Psoas muscle (tissue), 8 donors: ENCODE measurements around the gene LRRC4B. TPM values are rescaled to one million over a fixed set of nuclear protein-coding genes. Genes with fewer than 3 reads are reported as not detected.

ENCODE experiments used
- ATAC-seq, 4 donors: fragments of 200-7000 bp; cut with Tn5 transposase; one replicate each; pipeline ENCODE4 v1.9.1; 2020; ENCODE audit warnings: moderate library complexity in 3 of 4, mild to moderate bottlenecking in 2 of 4
- DNase-seq, 2 donors: peaks; one replicate each; pipeline ENCODE4 v3.0.0-alpha.2; 2020
- H3K27ac ChIP-seq: fragments of 200-600 bp; one replicate; pipeline ENCODE4 v1.8.0; 2022
- H3K27me3 ChIP-seq, 3 donors: fragments of 200-600 bp in 1 of 3; one replicate each; pipeline versions ENCODE4 v1.6.1 to v1.8.0; 2013 to 2022; ENCODE audit warnings: low read length in 2 of 3, mild to moderate bottlenecking in 2 of 3, moderate library complexity in 1 of 3; ENCODE audit not compliant: insufficient read depth in 3 of 3
- H3K36me3 ChIP-seq, 2 donors: fragments of 200-600 bp in 1 of 2; one replicate each; pipeline versions ENCODE4 v1.6.1 to v1.8.0; 2013 to 2022; ENCODE audit warnings: low read depth in 1 of 2, mild to moderate bottlenecking in 1 of 2, moderate library complexity in 1 of 2; ENCODE audit not compliant: insufficient read depth in 1 of 2
- H3K4me1 ChIP-seq: fragments of 200-600 bp; one replicate; pipeline ENCODE4 v1.8.0; 2022
- H3K4me3 ChIP-seq: fragments of 200-600 bp; one replicate; pipeline ENCODE4 v1.8.0; 2022; ENCODE audit warnings: mild to moderate bottlenecking
- H3K9me3 ChIP-seq: fragments of 200-600 bp; one replicate; pipeline ENCODE4 v1.8.0; 2022
- CTCF ChIP-seq: fragments of 200-600 bp; IDR thresholded peaks from one replicate; pipeline ENCODE4 v1.8.0; 2022; ENCODE audit warnings: antibody characterized with exemption
- WGBS, 3 donors: extraction: QIAGEN DNeasy Blood & Tissue Kit; methylation state at CpG; one replicate each; pipeline versions ENCODE4 v1.1.6 to v1.1.7; 2013; 5-methylcytosine and 5-hydroxymethylcytosine counted together
- intact Hi-C, 2 donors: fragments of 100-400 bp; cut with DNase I; formaldehyde crosslinking; loops; one replicate each; pipeline versions ENCODE4 v1.11.0 to v1.14.2; 2022
- polyA plus RNA-seq, 3 donors: library from polyadenylated mRNA; stranded (reverse); fragments of 200-250 nt; gene quantifications; one replicate each; pipeline ENCODE4 v1.2.3, GENCODE V29; 2013
- total RNA-seq, 4 donors: library from RNA; stranded (reverse); fragmentation: NEBNext Ultra II Directional in 2 of 4; extraction: Animal tissue kit (Norgen Biotek cat#: 25700) in 2 of 4; gene quantifications; one replicate each; pipeline versions ENCODE4 v1.2.1 to v1.2.4, GENCODE V29; 2021 to 2023
- donor health status: healthy with polysubstance abuse.
- donor health status: DM: no; HTN: no; CAD: no; lungs with moderate emphysema.
- donor health status: Bipolar disorder and iron deficiency.
- donor health status: healthy.
- donor health status: DM: yes; HTN: yes; CAD: no.
- donor health status: DM: no; HTN: no; CAD: no.
- donor health status: DM: no; HTN: no; CAD: no.
- donor health status: DM: yes; HTN: yes; CAD: no.

LRRC4B gene
- total and polyA plus RNA-seq, 7 donors, result 0.04 to 1.0 (median 0.32) TPM

GRCh38 chr19:50551034-50551714 lies 17.1 kb downstream of the LRRC4B start:
- ATAC-seq (no peak), DNase-seq (no peak)
- no peak overlapping the region for H3K27ac ChIP-seq
- 6 to 10% (median 8%) methylated on average over 18 to 32 of the region's 32 CpGs for WGBS, 3 donors
- no peaks in the 10 kb centered on the region for H3K9me3 ChIP-seq
- peak overlapping the region; percentile 22 for H3K4me3 ChIP-seq
- peaks cover under 1% of the 10 kb centered on the region for H3K4me1 ChIP-seq
- H3K27me3 ChIP-seq, result peaks cover 0 to 53% (median 20%) of the 10 kb centered on the region in 3 donors
- intact Hi-C loops, result loop anchor here in 1 of 2 donors (10.0 kb wide), 1 partner anchor 186 kb away; the partner anchor contains the start of gene NAPSA
- no peak for TF ChIP-seq CTCF
- no peaks in the 10 kb centered on the region for H3K36me3 ChIP-seq

GRCh38 chr19:50550594-50550966 lies 17.7 kb downstream of the LRRC4B start:
- intact Hi-C loops, result loop anchor here in 1 of 2 donors (10.0 kb wide), 1 partner anchor 186 kb away; the partner anchor contains the start of gene NAPSA
- DNase-seq (no peak), ATAC-seq (no peak)
- TF ChIP-seq CTCF, result no peak
- H3K4me1 ChIP-seq, result no peaks in the 10 kb centered on the region
- peaks cover 0 to 49% (median 20%) of the 10 kb centered on the region in 3 donors for H3K27me3 ChIP-seq
- H3K27ac ChIP-seq, result no peak overlapping the region
- WGBS, 3 donors, result 37 to 45% (median 39%) methylated on average over 8 of the region's 8 CpGs
- peak overlapping the region; percentile 22 for H3K4me3 ChIP-seq
- H3K9me3 ChIP-seq, result no peaks in the 10 kb centered on the region
- no peaks in the 10 kb centered on the region for H3K36me3 ChIP-seq

GRCh38 chr19:50549927-50550593 lies 18.2 kb downstream of the LRRC4B start:
- WGBS, 3 donors, result 69 to 71% (median 70%) methylated on average over 16 to 17 of the region's 17 CpGs
- DNase-seq, result no peak
- H3K27ac ChIP-seq, result no peak overlapping the region

More at GRCh38 chr19:50549927-50550593, 18.2 kb downstream of the LRRC4B start:
- TF ChIP-seq CTCF, result no peak
- H3K36me3 ChIP-seq, result no peaks in the 10 kb centered on the region
- peaks cover 0 to 44% (median 20%) of the 10 kb centered on the region in 3 donors for H3K27me3 ChIP-seq
- H3K4me1 ChIP-seq, result no peaks in the 10 kb centered on the region
- no peak for ATAC-seq
- intact Hi-C loops, result loop anchor here in 1 of 2 donors (10.0 kb wide), 2 partner anchors 185 to 235 kb away; partner anchors contain the start of gene NAPSA
- H3K4me3 ChIP-seq, result no peak overlapping the region
- no peaks in the 10 kb centered on the region for H3K9me3 ChIP-seq
